PC-3 (cell line): ENCODE results near the gene ROR1. TPM values are rescaled to one million over a fixed set of nuclear protein-coding genes. Genes with fewer than 3 reads are reported as not detected.

Source experiments
- ATAC-seq: fragments of 200-7000 bp; cut with Tn5 transposase; 2 replicates; pipeline ENCODE4 v1.9.1; 2020; ENCODE audit warnings: mild to moderate bottlenecking, moderate library complexity
- BruUV-seq: library from RNA; stranded (reverse); fragments of 400-500 nt; replicated peaks from 2 replicates; lab custom pipeline; 2021; lab: Mats Ljungman, UMichigan
- CTCF ChIA-PET: fragments of 300-600 bp; sonication (Branson Sonifier 250); formaldehyde crosslinking; loops from one replicate; lab custom pipeline; 2022; ENCODE audit warnings: antibody characterized with exemption; lab: Charles Lee
- POLR2A ChIA-PET: fragments of 300-600 bp; sonication (Branson Sonifier 250); formaldehyde crosslinking; loops from one replicate; lab custom pipeline; 2022; ENCODE audit warnings: antibody characterized with exemption; ENCODE audit not compliant: unreplicated experiment; lab: Charles Lee
- DNase-seq: peaks from one replicate; pipeline ENCODE4 v3.0.0-alpha.2; 2015
- H2AFZ ChIP-seq: fragments of 300-600 bp; sonication (generic); 2 replicates; pipeline ENCODE4 v1.6.0; 2016; ENCODE audit warnings: antibody characterized with exemption, low read length
- H3F3A ChIP-seq: fragments of 300-600 bp; sonication (generic); one replicate; pipeline ENCODE4 v1.6.0; 2017; ENCODE audit warnings: antibody characterized with exemption, low read length, control low read depth, mild to moderate bottlenecking; ENCODE audit not compliant: unreplicated experiment
- H3K27ac ChIP-seq: fragments of 300-600 bp; sonication (generic); 2 replicates; pipeline ENCODE4 v1.5.1; 2016; ENCODE audit warnings: mild to moderate bottlenecking, low read length
- H3K27me3 ChIP-seq: fragments of 300-600 bp; sonication (generic); 2 replicates; pipeline ENCODE4 v1.6.1; 2016; ENCODE audit warnings: low read length, mixed read lengths
- H3K36me3 ChIP-seq: fragments of 300-600 bp; sonication (generic); 2 replicates; pipeline ENCODE4 v1.6.1; 2016; ENCODE audit warnings: low read depth, mixed run types, low read length, mixed read lengths
- H3K4me1 ChIP-seq: fragments of 300-600 bp; sonication (generic); 2 replicates; pipeline ENCODE4 v1.5.1; 2016; ENCODE audit warnings: low read length; ENCODE audit not compliant: insufficient read depth
- H3K4me2 ChIP-seq: fragments of 300-600 bp; sonication (generic); 2 replicates; pipeline ENCODE4 v1.6.0; 2016; ENCODE audit warnings: low read length
- H3K4me3 ChIP-seq: fragments of 300-600 bp; sonication (generic); 2 replicates; pipeline ENCODE4 v1.5.1; 2016; ENCODE audit warnings: mild to moderate bottlenecking, low read length, mixed read lengths
- H3K79me2 ChIP-seq: fragments of 300-600 bp; sonication (generic); 2 replicates; pipeline ENCODE4 v1.6.1; 2017; ENCODE audit warnings: low read length, mixed read lengths
- H3K9ac ChIP-seq: fragments of 300-600 bp; sonication (generic); 2 replicates; pipeline ENCODE4 v1.6.0; 2016; ENCODE audit warnings: mild to moderate bottlenecking, low read length
- H3K9me2 ChIP-seq: fragments of 300-600 bp; sonication (generic); replicated peaks from 2 replicates; pipeline ENCODE4 v1.6.1; 2016; ENCODE audit warnings: mixed run types, low read length, mixed read lengths
- H3K9me3 ChIP-seq: fragments of 300-600 bp; sonication (generic); 2 replicates; pipeline ENCODE4 v1.6.1; 2016; ENCODE audit warnings: low read length, mixed read lengths
- H4K20me1 ChIP-seq: fragments of 300-600 bp; sonication (generic); 2 replicates; pipeline ENCODE4 v1.6.1; 2016; ENCODE audit warnings: low read length, mixed read lengths
- EZH2 ChIP-seq: fragments of 300-600 bp; sonication (generic); IDR thresholded peaks from one replicate; pipeline ENCODE4 v1.6.1; 2017; ENCODE audit warnings: antibody characterized with exemption, mild to moderate bottlenecking, low read length; ENCODE audit not compliant: unreplicated experiment
- EZH2phosphoT487 ChIP-seq: fragments of 300-600 bp; sonication (generic); IDR thresholded peaks from 2 replicates; pipeline ENCODE4 v1.6.1; 2018; ENCODE audit warnings: mild to moderate bottlenecking, antibody characterized with exemption, low read length, borderline replicate concordance
- intact Hi-C: fragments of 100-400 bp; cut with micrococcal nuclease; formaldehyde crosslinking; loops from 2 replicates; pipeline ENCODE4 v1.9.0; 2023
- total RNA-seq: library from RNA; depleted of rRNA; stranded (reverse); fragments of >200 nt; gene quantifications from 2 replicates; pipeline ENCODE4 v1.2.3, GENCODE V29; 2014
- TF ChIP-seq, protein P1 (sequence below): fragments of 300-600 bp; sonication (generic); conservative IDR thresholded peaks from 2 replicates; pipeline ENCODE4 v1.5.1; 2017; ENCODE audit warnings: antibody characterized with exemption, low read depth, mild to moderate bottlenecking, low read length

ROR1 gene
- total RNA-seq, 1 experiment from 2014 or later: 16.5 TPM

DNA sequence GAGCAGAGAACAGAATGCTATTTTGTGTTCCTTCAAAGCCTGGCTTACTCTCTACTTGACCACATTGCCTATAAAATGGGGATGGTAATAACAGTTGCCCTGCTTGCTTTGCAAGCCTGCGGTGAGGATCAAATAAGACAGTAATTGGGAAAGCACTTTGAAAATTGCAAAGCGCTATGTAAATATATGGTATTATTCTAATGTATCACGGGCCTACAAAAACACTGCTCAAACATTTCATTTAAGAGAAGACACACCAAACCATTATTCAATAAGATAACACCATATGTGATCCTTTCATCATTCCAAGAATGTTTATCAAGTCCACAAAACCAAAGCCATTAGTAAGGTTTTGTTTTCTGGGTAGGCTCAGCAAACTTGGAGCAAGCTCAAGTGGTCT lies 208.4 kb downstream of the ROR1 start:
- no peaks in the 10 kb centered on the region for H3K79me2 ChIP-seq
- no peaks in the 10 kb centered on the region for H3K27me3 ChIP-seq
- no peaks in the 10 kb centered on the region for H4K20me1 ChIP-seq
- H3K36me3 ChIP-seq: no peaks in the 10 kb centered on the region
- no peak overlapping the region for H3K4me3 ChIP-seq
- TF ChIP-seq, protein P1, sequence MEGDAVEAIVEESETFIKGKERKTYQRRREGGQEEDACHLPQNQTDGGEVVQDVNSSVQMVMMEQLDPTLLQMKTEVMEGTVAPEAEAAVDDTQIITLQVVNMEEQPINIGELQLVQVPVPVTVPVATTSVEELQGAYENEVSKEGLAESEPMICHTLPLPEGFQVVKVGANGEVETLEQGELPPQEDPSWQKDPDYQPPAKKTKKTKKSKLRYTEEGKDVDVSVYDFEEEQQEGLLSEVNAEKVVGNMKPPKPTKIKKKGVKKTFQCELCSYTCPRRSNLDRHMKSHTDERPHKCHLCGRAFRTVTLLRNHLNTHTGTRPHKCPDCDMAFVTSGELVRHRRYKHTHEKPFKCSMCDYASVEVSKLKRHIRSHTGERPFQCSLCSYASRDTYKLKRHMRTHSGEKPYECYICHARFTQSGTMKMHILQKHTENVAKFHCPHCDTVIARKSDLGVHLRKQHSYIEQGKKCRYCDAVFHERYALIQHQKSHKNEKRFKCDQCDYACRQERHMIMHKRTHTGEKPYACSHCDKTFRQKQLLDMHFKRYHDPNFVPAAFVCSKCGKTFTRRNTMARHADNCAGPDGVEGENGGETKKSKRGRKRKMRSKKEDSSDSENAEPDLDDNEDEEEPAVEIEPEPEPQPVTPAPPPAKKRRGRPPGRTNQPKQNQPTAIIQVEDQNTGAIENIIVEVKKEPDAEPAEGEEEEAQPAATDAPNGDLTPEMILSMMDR: no peak
- TF ChIP-seq EZH2phosphoT487: no peak
- TF ChIP-seq EZH2: no peak
- H3K4me2 ChIP-seq: no peak overlapping the region
- no peaks in the 10 kb centered on the region for H3K9me2 ChIP-seq
- ChIA-PET CTCF (no interaction called here), POLR2A (no interaction called here)
- H2AFZ ChIP-seq: no peak overlapping the region
- intact Hi-C loops: no loop called here
- no peak overlapping the region for H3K9ac ChIP-seq
- BruUV-seq: no TSS peak
- no peaks in the 10 kb centered on the region for H3K9me3 ChIP-seq
- peaks cover 40% of the 10 kb centered on the region for H3K4me1 ChIP-seq
- ATAC-seq (no peak), DNase-seq (no peak)
- no peak overlapping the region for H3K27ac ChIP-seq
- no peaks in the 10 kb centered on the region for H3F3A ChIP-seq

DNA sequence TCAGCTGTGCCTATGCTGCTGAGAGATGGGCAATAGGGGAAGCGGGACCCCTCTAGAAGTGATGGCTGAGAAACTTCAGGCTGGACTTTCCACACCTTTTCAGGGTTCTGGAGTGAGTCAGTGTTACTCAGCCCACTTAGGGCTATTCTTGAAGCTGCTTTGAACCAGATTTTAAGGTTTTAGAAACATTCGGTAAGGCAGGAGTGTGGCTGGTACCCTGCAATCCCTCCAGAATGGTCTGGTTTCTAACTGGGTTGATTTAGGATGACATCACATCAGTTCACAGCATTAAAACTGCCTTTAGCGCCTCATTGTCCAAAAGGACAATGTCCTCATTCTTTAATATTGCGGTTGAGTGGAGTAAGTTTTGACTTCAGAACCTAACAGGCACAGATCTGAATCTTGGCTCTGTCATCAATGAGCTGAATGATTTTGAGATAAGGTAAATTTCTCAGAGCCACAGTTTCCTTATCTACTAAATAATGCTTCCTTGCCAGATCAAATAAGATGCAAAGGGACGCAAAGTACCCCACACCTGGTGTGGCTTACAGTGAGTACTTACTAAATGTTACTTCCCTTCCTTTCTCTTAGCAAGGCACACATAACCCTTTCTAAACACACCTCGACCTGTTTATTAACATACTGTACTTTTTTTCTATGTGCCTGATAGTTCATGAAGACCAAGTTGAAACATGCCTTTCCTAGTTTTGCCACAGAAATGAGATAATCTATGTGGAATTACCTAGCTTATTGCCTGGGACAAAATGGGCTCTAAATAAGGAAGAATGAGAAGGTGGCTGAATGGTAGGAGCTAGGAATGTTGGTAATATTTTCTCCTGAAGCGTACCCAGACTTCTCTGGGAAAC lies 209.8 kb downstream of the ROR1 start:
- Histone ChIP-seq H3K4me2 (no peak overlapping the region), H2AFZ (no peak overlapping the region), H3K27ac (no peak overlapping the region), H3K4me3 (no peak overlapping the region), H3K27me3 (no peaks in the 10 kb centered on the region), H3K9ac (no peak overlapping the region), H3K79me2 (no peaks in the 10 kb centered on the region), H3K36me3 (no peaks in the 10 kb centered on the region), H3F3A (no peaks in the 10 kb centered on the region), H3K9me2 (no peaks in the 10 kb centered on the region), H3K4me1 (peaks cover 44% of the 10 kb centered on the region), H4K20me1 (no peaks in the 10 kb centered on the region), H3K9me3 (no peaks in the 10 kb centered on the region)
- TF ChIP-seq EZH2phosphoT487: no peak
- no peak for TF ChIP-seq EZH2
- TF ChIP-seq, protein P1: no peak
- ATAC-seq: no peak
- BruUV-seq: no TSS peak
- DNase-seq: no peak
- ChIA-PET POLR2A (interaction anchor here (0.5 to 0.6 kb wide), 2 partner anchors 119 to 225 kb away, joined by 3 to 4 read pairs; no protein-coding TSS in a partner anchor), CTCF (no interaction called here)
- intact Hi-C loops: no loop called here
